ENCODE results near the gene PRKCB. TPM values are rescaled to one million over a fixed set of nuclear protein-coding genes. Genes with fewer than 3 reads are reported as not detected.

The PRKCB gene
- total RNA-seq, 2 experiments from 2014 or later, result 101 to 105 TPM

- peak; percentile 69 for DNase-seq
- ATAC-seq, result peak; percentile 45
- H3K36me3 Mint-ChIP-seq (ENCODE audit: low read depth), result peaks cover 16% of the 10 kb centered on the region
- CTCF ChIA-PET, result interaction anchor here (0.6 to 1.8 kb wide), 5 partner anchors 61 to 145 kb away, joined by 3 to 5 read pairs (median 4); no protein-coding TSS in a partner anchor
- H3K27me3 Mint-ChIP-seq (ENCODE audit: low read depth), result no peaks in the 10 kb centered on the region
- H3K27ac Mint-ChIP-seq, result peak overlapping the region; percentile 97
- peaks cover 72% of the 10 kb centered on the region for H3K4me1 Mint-ChIP-seq (ENCODE audit: low read depth)
- H3K4me3 Mint-ChIP-seq, result peak overlapping the region; percentile 58
- POLR2A ChIA-PET, result interaction anchor here (1.0 to 1.5 kb wide), 3 partner anchors 15 to 89 kb away, joined by 3 to 5 read pairs (median 4); no protein-coding TSS in a partner anchor
- H3K9me3 Mint-ChIP-seq (ENCODE audit: insufficient read depth), result no peaks in the 10 kb centered on the region
These were observed 113.2 kb downstream of the PRKCB start for GRCh38 chr16:23948949-23949411.

GRCh38 chr16:23949630-23950290 is 114.0 kb downstream of the PRKCB start:
- Mint-ChIP-seq H3K27ac (peak overlapping the region; percentile 97), H3K9me3 (ENCODE audit: insufficient read depth) (no peaks in the 10 kb centered on the region), H3K4me3 (peak overlapping the region; percentile 46), H3K4me1 (ENCODE audit: low read depth) (peaks cover 71% of the 10 kb centered on the region), H3K27me3 (ENCODE audit: low read depth) (no peaks in the 10 kb centered on the region), H3K36me3 (ENCODE audit: low read depth) (peaks cover 16% of the 10 kb centered on the region)
- POLR2A ChIA-PET, result interaction anchor here (1.0 to 1.5 kb wide), 3 partner anchors 16 to 90 kb away, joined by 3 to 5 read pairs (median 4); no protein-coding TSS in a partner anchor
- DNase-seq (peak; percentile 91), ATAC-seq (peak; percentile 78)
- CTCF ChIA-PET, result interaction anchor here (0.9 to 2.0 kb wide), 5 partner anchors 60 to 146 kb away, joined by 3 to 8 read pairs (median 5); no protein-coding TSS in a partner anchor

GRCh38 chr16:23950291-23950894 is 114.6 kb downstream of the PRKCB start:
- H3K4me1 Mint-ChIP-seq (ENCODE audit: low read depth), result peaks cover 71% of the 10 kb centered on the region
- CTCF ChIA-PET, result interaction anchor here (1.8 to 2.0 kb wide), 3 partner anchors 60 to 86 kb away, joined by 4 to 8 read pairs (median 5); no protein-coding TSS in a partner anchor
- H3K4me3 Mint-ChIP-seq, result peak overlapping the region; percentile 24
- no peak for DNase-seq
- peaks cover 16% of the 10 kb centered on the region for H3K36me3 Mint-ChIP-seq (ENCODE audit: low read depth)
- POLR2A ChIA-PET, result interaction anchor here (1.0 to 1.5 kb wide), 2 partner anchors 17 to 87 kb away, joined by 4 to 5 read pairs; no protein-coding TSS in a partner anchor
- ATAC-seq, result peak; percentile 21
- no peaks in the 10 kb centered on the region for H3K9me3 Mint-ChIP-seq (ENCODE audit: insufficient read depth)
- peak overlapping the region; percentile 97 for H3K27ac Mint-ChIP-seq
- H3K27me3 Mint-ChIP-seq (ENCODE audit: low read depth), result no peaks in the 10 kb centered on the region

GRCh38 chr16:23950898-23951297 is 115.1 kb downstream of the PRKCB start:
- peak overlapping the region; percentile 97 for H3K27ac Mint-ChIP-seq
- POLR2A ChIA-PET, result no interaction called here
- H3K36me3 Mint-ChIP-seq (ENCODE audit: low read depth), result peaks cover 16% of the 10 kb centered on the region
- no peak for ATAC-seq
- no peaks in the 10 kb centered on the region for H3K27me3 Mint-ChIP-seq (ENCODE audit: low read depth)
- CTCF ChIA-PET, result interaction anchor here (1.6 to 2.0 kb wide), 2 partner anchors 59 to 85 kb away, joined by 4 to 8 read pairs; no protein-coding TSS in a partner anchor
- H3K9me3 Mint-ChIP-seq (ENCODE audit: insufficient read depth), result no peaks in the 10 kb centered on the region
- H3K4me3 Mint-ChIP-seq, result peak overlapping the region; percentile 24
- DNase-seq, result peak; percentile 21
- H3K4me1 Mint-ChIP-seq (ENCODE audit: low read depth), result peaks cover 75% of the 10 kb centered on the region

GRCh38 chr16:23952128-23952970 is 116.6 kb downstream of the PRKCB start:
- Mint-ChIP-seq H3K36me3 (ENCODE audit: low read depth) (peaks cover 14% of the 10 kb centered on the region), H3K4me1 (ENCODE audit: low read depth) (peaks cover 71% of the 10 kb centered on the region), H3K4me3 (peak overlapping the region; percentile 23), H3K27ac (peak overlapping the region; percentile 72), H3K27me3 (ENCODE audit: low read depth) (no peaks in the 10 kb centered on the region), H3K9me3 (ENCODE audit: insufficient read depth) (no peaks in the 10 kb centered on the region)
- POLR2A ChIA-PET, result interaction anchor here (0.6 kb wide), 1 partner anchor 58 kb away, joined by 6 read pairs; no protein-coding TSS in a partner anchor
- ATAC-seq (no peak), DNase-seq (peak; percentile 37)
- CTCF ChIA-PET, result interaction anchor here (0.7 to 2.0 kb wide), 9 partner anchors 8 to 152 kb away, joined by 3 to 12 read pairs (median 4); no protein-coding TSS in a partner anchor

- H3K27me3 Mint-ChIP-seq (ENCODE audit: low read depth), result no peaks in the 10 kb centered on the region
- ChIA-PET CTCF (interaction anchor here (0.7 to 2.0 kb wide), 7 partner anchors 9 to 152 kb away, joined by 3 to 12 read pairs (median 3); no protein-coding TSS in a partner anchor), POLR2A (no interaction called here)
- H3K27ac Mint-ChIP-seq, result no peak overlapping the region
- H3K4me3 Mint-ChIP-seq, result no peak overlapping the region
- peaks cover 69% of the 10 kb centered on the region for H3K4me1 Mint-ChIP-seq (ENCODE audit: low read depth)
- no peaks in the 10 kb centered on the region for H3K9me3 Mint-ChIP-seq (ENCODE audit: insufficient read depth)
- H3K36me3 Mint-ChIP-seq (ENCODE audit: low read depth), result peaks cover 10% of the 10 kb centered on the region
- DNase-seq, result peak; percentile 18
- no peak for ATAC-seq
These were observed 117.2 kb downstream of the PRKCB start for GRCh38 chr16:23952971-23953300.

GRCh38 chr16:23953476-23953875 is 117.7 kb downstream of the PRKCB start:
- CTCF ChIA-PET, result interaction anchor here (1.0 to 2.0 kb wide), 7 partner anchors 9 to 153 kb away, joined by 3 to 12 read pairs (median 3); no protein-coding TSS in a partner anchor
- ATAC-seq, result no peak

GRCh38 chr16:23955088-23955487 is 119.3 kb downstream of the PRKCB start:
- H3K4me1 Mint-ChIP-seq (ENCODE audit: low read depth), result peaks cover 66% of the 10 kb centered on the region
- no peak overlapping the region for H3K27ac Mint-ChIP-seq
- peaks cover 11% of the 10 kb centered on the region for H3K36me3 Mint-ChIP-seq (ENCODE audit: low read depth)
- DNase-seq (no peak), ATAC-seq (no peak)
- ChIA-PET POLR2A (no interaction called here), CTCF (interaction anchor here (1.6 kb wide), 1 partner anchor 55 kb away, joined by 9 read pairs; no protein-coding TSS in a partner anchor)
- no peaks in the 10 kb centered on the region for H3K27me3 Mint-ChIP-seq (ENCODE audit: low read depth)
- H3K4me3 Mint-ChIP-seq, result no peak overlapping the region
- H3K9me3 Mint-ChIP-seq (ENCODE audit: insufficient read depth), result no peaks in the 10 kb centered on the region

More at GRCh38 chr16:23953476-23953875, 117.7 kb downstream of the PRKCB start:
- peaks cover 66% of the 10 kb centered on the region for H3K4me1 Mint-ChIP-seq (ENCODE audit: low read depth)
- POLR2A ChIA-PET, result interaction anchor here (0.6 kb wide), 1 partner anchor 1096 kb away, joined by 3 read pairs; no protein-coding TSS in a partner anchor
- no peak overlapping the region for H3K27ac Mint-ChIP-seq
- H3K4me3 Mint-ChIP-seq, result no peak overlapping the region
- H3K36me3 Mint-ChIP-seq (ENCODE audit: low read depth), result peaks cover 9% of the 10 kb centered on the region
- no peaks in the 10 kb centered on the region for H3K27me3 Mint-ChIP-seq (ENCODE audit: low read depth)
- H3K9me3 Mint-ChIP-seq (ENCODE audit: insufficient read depth), result no peaks in the 10 kb centered on the region
- no peak for DNase-seq

- ATAC-seq, result no peak
- Mint-ChIP-seq H3K9me3 (ENCODE audit: insufficient read depth) (no peaks in the 10 kb centered on the region), H3K4me3 (no peak overlapping the region), H3K4me1 (ENCODE audit: low read depth) (peaks cover 62% of the 10 kb centered on the region), H3K27ac (no peak overlapping the region), H3K36me3 (ENCODE audit: low read depth) (peaks cover 18% of the 10 kb centered on the region), H3K27me3 (ENCODE audit: low read depth) (no peaks in the 10 kb centered on the region)
- ChIA-PET POLR2A (no interaction called here), CTCF (no interaction called here)
- DNase-seq, result no peak
These were observed 121.5 kb downstream of the PRKCB start for GRCh38 chr16:23957287-23957686.

GRCh38 chr16:23959072-23959751 is 123.4 kb downstream of the PRKCB start:
- CTCF ChIA-PET, result interaction anchor here (3.6 kb wide), 1 partner anchor 51 kb away, joined by 19 read pairs; no protein-coding TSS in a partner anchor
- peaks cover 54% of the 10 kb centered on the region for H3K4me1 Mint-ChIP-seq (ENCODE audit: low read depth)
- POLR2A ChIA-PET, result no interaction called here
- DNase-seq (peak; percentile 20), ATAC-seq (peak; percentile 56)
- peaks cover 18% of the 10 kb centered on the region for H3K36me3 Mint-ChIP-seq (ENCODE audit: low read depth)
- peak overlapping the region; percentile 19 for H3K4me3 Mint-ChIP-seq
- H3K27ac Mint-ChIP-seq, result peak overlapping the region; percentile 45
- no peaks in the 10 kb centered on the region for H3K27me3 Mint-ChIP-seq (ENCODE audit: low read depth)
- H3K9me3 Mint-ChIP-seq (ENCODE audit: insufficient read depth), result no peaks in the 10 kb centered on the region
